ENCODE data around the gene FMOD.

Gene FMOD

GRCh38 chr1:203360547-203361185, 9.7 kb upstream of the FMOD start:
- Histone ChIP-seq H3K4me3 (ENCODE audit: insufficient read length, low read depth) (no peak overlapping the region), H3K36me3 (ENCODE audit: insufficient read depth, insufficient read length, low read length) (no peaks in the 10 kb centered on the region), H3K9me3 (ENCODE audit: insufficient read depth, low read length) (peaks cover 12% of the 10 kb centered on the region; the same call in 1 of the 2 replicates), H3K4me1 (ENCODE audit: insufficient read depth, insufficient read length) (peaks cover 17% of the 10 kb centered on the region), H3K27me3 (ENCODE audit: insufficient read depth, insufficient read length) (peaks cover 2% of the 10 kb centered on the region), H3K9ac (ENCODE audit: insufficient read length, low read depth) (no peak overlapping the region)
- no peak for DNase-seq (ENCODE audit: low read depth, low spot score)
- TF ChIP-seq YY1 (IDR thresholded peaks at IDR 0.05; ENCODE audit: insufficient read depth, insufficient read length) (no peak), SUZ12 (IDR thresholded peaks at IDR 0.05; ENCODE audit: extremely low read depth, insufficient read depth, insufficient read length) (no peak), ZNF274 (IDR thresholded peaks at IDR 0.05; ENCODE audit: low read depth, low read length) (no peak)

GRCh38 chr1:203359010-203359571, 8.2 kb upstream of the FMOD start:
- no peak overlapping the region for H3K4me3 ChIP-seq (ENCODE audit: insufficient read length, low read depth)
- no peak for DNase-seq (ENCODE audit: low read depth, low spot score)
- H3K36me3 ChIP-seq (ENCODE audit: insufficient read depth, insufficient read length, low read length): no peaks in the 10 kb centered on the region
- peaks cover 12% of the 10 kb centered on the region; the same call in 1 of the 2 replicates for H3K9me3 ChIP-seq (ENCODE audit: insufficient read depth, low read length)
- H3K4me1 ChIP-seq (ENCODE audit: insufficient read depth, insufficient read length): peaks cover 11% of the 10 kb centered on the region
- TF ChIP-seq YY1 (IDR thresholded peaks at IDR 0.05; ENCODE audit: insufficient read depth, insufficient read length) (no peak), SUZ12 (IDR thresholded peaks at IDR 0.05; ENCODE audit: extremely low read depth, insufficient read depth, insufficient read length) (no peak), ZNF274 (IDR thresholded peaks at IDR 0.05; ENCODE audit: low read depth, low read length) (no peak)
- no peak overlapping the region for H3K9ac ChIP-seq (ENCODE audit: insufficient read length, low read depth)
- peaks cover 2% of the 10 kb centered on the region for H3K27me3 ChIP-seq (ENCODE audit: insufficient read depth, insufficient read length)

DNA sequence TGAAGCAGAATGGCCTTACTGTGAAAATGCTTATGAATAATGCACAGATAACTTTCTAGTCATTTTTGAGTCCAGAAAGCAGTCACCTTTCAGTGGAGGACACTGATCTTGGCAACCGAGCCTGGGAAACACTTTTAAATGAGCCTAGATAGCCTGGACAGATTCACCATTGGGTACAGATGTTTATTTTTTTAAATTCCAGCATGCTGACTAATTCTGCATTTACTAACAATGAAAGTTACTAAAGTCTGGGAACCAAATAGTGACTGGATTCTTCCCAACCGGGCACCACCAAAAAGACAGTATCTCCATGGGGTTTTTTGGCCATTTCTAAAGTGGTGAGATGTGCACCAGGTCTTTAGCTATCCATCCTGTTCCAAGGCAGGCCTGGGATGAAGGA, 3.3 kb upstream of the FMOD start:
- no peak for DNase-seq (ENCODE audit: low read depth, low spot score)
- Histone ChIP-seq H3K9ac (ENCODE audit: insufficient read length, low read depth) (no peak overlapping the region), H3K36me3 (ENCODE audit: insufficient read depth, insufficient read length, low read length) (no peaks in the 10 kb centered on the region), H3K9me3 (ENCODE audit: insufficient read depth, low read length) (peaks cover 12% of the 10 kb centered on the region; the same call in 1 of the 2 replicates), H3K4me3 (ENCODE audit: insufficient read length, low read depth) (no peak overlapping the region), H3K27me3 (ENCODE audit: insufficient read depth, insufficient read length) (peaks cover 10% of the 10 kb centered on the region), H3K4me1 (ENCODE audit: insufficient read depth, insufficient read length) (peaks cover 2% of the 10 kb centered on the region)
- TF ChIP-seq ZNF274 (IDR thresholded peaks at IDR 0.05; ENCODE audit: low read depth, low read length): no peak
- no peak for TF ChIP-seq YY1 (IDR thresholded peaks at IDR 0.05; ENCODE audit: insufficient read depth, insufficient read length)
- TF ChIP-seq SUZ12 (IDR thresholded peaks at IDR 0.05; ENCODE audit: extremely low read depth, insufficient read depth, insufficient read length): no peak

GRCh38 chr1:203353486-203353885, 2.6 kb upstream of the FMOD start:
- no peak for DNase-seq (ENCODE audit: low read depth, low spot score)
- Histone ChIP-seq H3K36me3 (ENCODE audit: insufficient read depth, insufficient read length, low read length) (no peaks in the 10 kb centered on the region), H3K27me3 (ENCODE audit: insufficient read depth, insufficient read length) (peaks cover 10% of the 10 kb centered on the region), H3K4me3 (ENCODE audit: insufficient read length, low read depth) (no peak overlapping the region), H3K4me1 (ENCODE audit: insufficient read depth, insufficient read length) (peaks cover 2% of the 10 kb centered on the region), H3K9me3 (ENCODE audit: insufficient read depth, low read length) (peaks cover 12% of the 10 kb centered on the region; the same call in 1 of the 2 replicates), H3K9ac (ENCODE audit: insufficient read length, low read depth) (no peak overlapping the region)
- TF ChIP-seq ZNF274 (IDR thresholded peaks at IDR 0.05; ENCODE audit: low read depth, low read length) (no peak), YY1 (IDR thresholded peaks at IDR 0.05; ENCODE audit: insufficient read depth, insufficient read length) (no peak), SUZ12 (IDR thresholded peaks at IDR 0.05; ENCODE audit: extremely low read depth, insufficient read depth, insufficient read length) (no peak)

- Histone ChIP-seq H3K4me3 (ENCODE audit: insufficient read length, low read depth) (no peak overlapping the region), H3K36me3 (ENCODE audit: insufficient read depth, insufficient read length, low read length) (no peaks in the 10 kb centered on the region), H3K9ac (ENCODE audit: insufficient read length, low read depth) (no peak overlapping the region), H3K4me1 (ENCODE audit: insufficient read depth, insufficient read length) (peaks cover 5% of the 10 kb centered on the region), H3K9me3 (ENCODE audit: insufficient read depth, low read length) (no peaks in the 10 kb centered on the region), H3K27me3 (ENCODE audit: insufficient read depth, insufficient read length) (peaks cover 19% of the 10 kb centered on the region)
- DNase-seq (ENCODE audit: low read depth, low spot score): no peak
- TF ChIP-seq ZNF274 (IDR thresholded peaks at IDR 0.05; ENCODE audit: low read depth, low read length) (no peak), SUZ12 (IDR thresholded peaks at IDR 0.05; ENCODE audit: extremely low read depth, insufficient read depth, insufficient read length) (no peak), YY1 (IDR thresholded peaks at IDR 0.05; ENCODE audit: insufficient read depth, insufficient read length) (no peak)
These were observed 973 bp downstream of the FMOD start for GRCh38 chr1:203349773-203350524.

DNA sequence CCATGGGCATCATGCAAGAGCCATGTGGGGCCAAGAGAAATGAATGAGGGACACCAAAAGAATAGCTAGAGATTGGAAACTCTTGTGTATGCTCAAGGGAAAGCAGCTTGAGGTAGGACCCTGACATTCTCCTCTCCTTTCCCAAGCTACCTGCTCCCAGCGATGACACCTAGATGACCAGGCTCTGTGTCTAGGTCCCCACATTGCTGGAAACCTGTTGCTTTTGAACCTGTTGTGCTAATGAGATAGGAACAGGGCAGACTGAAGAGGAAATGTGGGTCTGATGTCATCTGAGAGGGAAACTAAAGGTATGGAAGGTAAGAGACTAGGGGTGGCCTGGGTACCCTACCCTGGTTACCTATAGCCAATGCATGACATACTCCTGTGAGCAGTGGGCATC, 1.8 kb downstream of the FMOD start:
- Histone ChIP-seq H3K36me3 (ENCODE audit: insufficient read depth, insufficient read length, low read length) (no peaks in the 10 kb centered on the region), H3K4me1 (ENCODE audit: insufficient read depth, insufficient read length) (peaks cover 5% of the 10 kb centered on the region), H3K4me3 (ENCODE audit: insufficient read length, low read depth) (no peak overlapping the region), H3K27me3 (ENCODE audit: insufficient read depth, insufficient read length) (peaks cover 20% of the 10 kb centered on the region), H3K9ac (ENCODE audit: insufficient read length, low read depth) (no peak overlapping the region), H3K9me3 (ENCODE audit: insufficient read depth, low read length) (no peaks in the 10 kb centered on the region)
- DNase-seq (ENCODE audit: low read depth, low spot score): no peak
- TF ChIP-seq ZNF274 (IDR thresholded peaks at IDR 0.05; ENCODE audit: low read depth, low read length) (no peak), SUZ12 (IDR thresholded peaks at IDR 0.05; ENCODE audit: extremely low read depth, insufficient read depth, insufficient read length) (no peak), YY1 (IDR thresholded peaks at IDR 0.05; ENCODE audit: insufficient read depth, insufficient read length) (no peak)

GRCh38 chr1:203346769-203347102, 4.2 kb downstream of the FMOD start:
- no peaks in the 10 kb centered on the region for H3K9me3 ChIP-seq (ENCODE audit: insufficient read depth, low read length)
- H3K27me3 ChIP-seq (ENCODE audit: insufficient read depth, insufficient read length): peaks cover 20% of the 10 kb centered on the region
- no peak for TF ChIP-seq SUZ12 (IDR thresholded peaks at IDR 0.05; ENCODE audit: extremely low read depth, insufficient read depth, insufficient read length)
- TF ChIP-seq YY1 (IDR thresholded peaks at IDR 0.05; ENCODE audit: insufficient read depth, insufficient read length): no peak
- no peak for TF ChIP-seq ZNF274 (IDR thresholded peaks at IDR 0.05; ENCODE audit: low read depth, low read length)
- H3K36me3 ChIP-seq (ENCODE audit: insufficient read depth, insufficient read length, low read length): no peaks in the 10 kb centered on the region
- no peak overlapping the region for H3K9ac ChIP-seq (ENCODE audit: insufficient read length, low read depth)
- H3K4me3 ChIP-seq (ENCODE audit: insufficient read length, low read depth): no peak overlapping the region
- no peak for DNase-seq (ENCODE audit: low read depth, low spot score)
- peaks cover 5% of the 10 kb centered on the region for H3K4me1 ChIP-seq (ENCODE audit: insufficient read depth, insufficient read length)
